ENCODE results near the gene WDR86. TPM values are rescaled to one million over a fixed set of nuclear protein-coding genes. Genes with fewer than 3 reads are reported as not detected.

WDR86 gene
- total and polyA plus RNA-seq, 2 of the 8 experiments (the other 6 are each of a cell fraction or from before 2014, with no cell fraction given) = 12.7 to 15.8 TPM

GRCh38 chr7:151426441-151426903 lies 16.6 kb upstream of the WDR86 start:
- no peak overlapping the region for H2BK120ac ChIP-seq (replicated peaks; ENCODE audit: low read depth, low read length)
- no peak overlapping the region for H2BK5ac ChIP-seq (ENCODE audit: low read depth, low read length)
- H3K4me3 ChIP-seq (ENCODE audit: extremely low read depth in 1 of 4, insufficient read depth in 2 of 4, low read depth in 3 of 4, low read length in 4 of 4) = no peak overlapping the region
- H3K79me1 ChIP-seq (ENCODE audit: low read depth, low read length) = no peaks in the 10 kb centered on the region
- no peak overlapping the region for H2AK5ac ChIP-seq (ENCODE audit: low read depth, low read length)
- no peaks in the 10 kb centered on the region for H3K36me3 ChIP-seq (ENCODE audit: control insufficient read depth in 2 of 4, insufficient read depth in 4 of 4, low read length in 3 of 4)
- no peaks in the 10 kb centered on the region for H3K23me2 ChIP-seq (ENCODE audit: low read depth, low read length)
- H3K4ac ChIP-seq (replicated peaks; ENCODE audit: insufficient read length, low read depth, low read length) = no peak overlapping the region
- H2BK12ac ChIP-seq (ENCODE audit: low read depth, low read length) = no peak overlapping the region
- FAIRE-seq (no peak), DNase-seq (ENCODE audit: low read depth in 1 of 2, low spot score in 2 of 2) (no peak)
- TF ChIP-seq KDM5A (IDR thresholded peaks at IDR 0.05; ENCODE audit: low read length) (no peak), RXRA (IDR thresholded peaks at IDR 0.05; ENCODE audit: insufficient read depth, low read depth, low read length) (no peak), HDAC2 (IDR thresholded peaks at IDR 0.05; ENCODE audit: borderline replicate concordance in 1 of 2, low read depth in 2 of 2, low read length in 2 of 2) (no peak), BACH1 (IDR thresholded peaks at IDR 0.05; ENCODE audit: low read length) (no peak), RFX5 (IDR thresholded peaks at IDR 0.05; ENCODE audit: borderline replicate concordance, low read depth, low read length) (no peak), SP1 (IDR thresholded peaks at IDR 0.05; ENCODE audit: low read depth, low read length) (no peak), E2F6 (IDR thresholded peaks at IDR 0.05) (no peak), POLR2AphosphoS5 (IDR thresholded peaks at IDR 0.05; ENCODE audit: low read depth, low read length) (no peak)
- no peak overlapping the region for H2BK15ac ChIP-seq (ENCODE audit: low read length)
- peaks cover 5 to 20% (median 11%) of the 10 kb centered on the region in 4 experiments for H3K4me1 ChIP-seq (replicated peaks in 1 of 4; ENCODE audit: control insufficient read depth in 3 of 4, insufficient read depth in 4 of 4, low read length in 3 of 4)
- H2BK20ac ChIP-seq (ENCODE audit: low read length) = no peak overlapping the region
- no peak overlapping the region for H3K18ac ChIP-seq (ENCODE audit: extremely low read depth, low read length)
- H3K14ac ChIP-seq (ENCODE audit: insufficient read length) = no peak overlapping the region
- no peak overlapping the region for H3K4me2 ChIP-seq (ENCODE audit: insufficient read depth in 1 of 2, low read depth in 2 of 2, low read length in 2 of 2)
- H3K56ac ChIP-seq (replicated peaks; ENCODE audit: insufficient read length, low read depth, low read length) = no peak overlapping the region
- H2AFZ ChIP-seq (ENCODE audit: low read length) = no peak overlapping the region
- H3K27me3 ChIP-seq (replicated peaks in 1 of 4; ENCODE audit: control insufficient read depth in 3 of 4, extremely low read depth in 1 of 4, insufficient read depth in 3 of 4, low read length in 3 of 4) = no peaks in the 10 kb centered on the region
- no peak overlapping the region for H3K23ac ChIP-seq (ENCODE audit: insufficient read length)
- no peak overlapping the region for H4K5ac ChIP-seq (ENCODE audit: insufficient read length, low read depth, low read length)
- ChIA-PET CTCF (ENCODE audit: partially characterized antibody) (interaction anchor here (0.9 to 1.9 kb wide), 3 partner anchors 10 to 54 kb away, joined by 3 to 5 read pairs (median 4); no protein-coding TSS in a partner anchor), POLR2A (ENCODE audit: partially characterized antibody) (interaction anchor here (0.8 to 1.9 kb wide), 4 partner anchors 9 to 206 kb away, joined by 3 to 5 read pairs (median 3); no protein-coding TSS in a partner anchor)
- no peak overlapping the region for H4K91ac ChIP-seq (replicated peaks; ENCODE audit: insufficient read length, low read length)
- H4K20me1 ChIP-seq (replicated peaks in 1 of 2; ENCODE audit: control insufficient read depth in 1 of 2, insufficient read depth in 2 of 2, low read length in 2 of 2) = no peaks in the 10 kb centered on the region
- no peaks in the 10 kb centered on the region for H3K79me2 ChIP-seq (ENCODE audit: control insufficient read depth in 1 of 2, insufficient read depth in 2 of 2, low read length in 2 of 2)
- peaks cover 4 to 5% of the 10 kb centered on the region in 2 experiments; a peak in 2 of 4 replicates for H3K9me3 ChIP-seq (ENCODE audit: insufficient read depth in 2 of 2, low read depth in 1 of 2, low read length in 1 of 2)
- H3K27ac ChIP-seq (ENCODE audit: low read depth, low read length) = no peak overlapping the region
- no peak overlapping the region for H3K9ac ChIP-seq (replicated peaks in 1 of 4; ENCODE audit: extremely low read depth in 1 of 4, low read depth in 3 of 4, low read length in 3 of 4)
- 89% methylated on average over 14 of the region's 14 CpGs; no CpG with 5 or more reads in 1 of the 2 experiments for WGBS, 2 experiments (ENCODE audit: extremely low coverage in 1 of 2, insufficient coverage in 1 of 2, insufficient read length in 1 of 2, insufficient replicate concordance in 2 of 2, low coverage in 1 of 2, low lambda C conversion rate in 2 of 2, missing lambda C conversion rate in 1 of 2)
- no peak overlapping the region for H4K8ac ChIP-seq (ENCODE audit: extremely low read depth, insufficient read depth, low read length)
